ENCODE results near the gene PLA2G6. TPM values are rescaled to one million over a fixed set of nuclear protein-coding genes. Genes with fewer than 3 reads are reported as not detected.

Gene PLA2G6
- total RNA-seq (2014; rRNA removed; shearing (Covaris generic)) (23.3 and 33.9 TPM in 2 replicates), total RNA-seq (2022) (83.9 and 106 TPM in 2 replicates), Bru-seq, nascent RNA (percentile 51 among the genes with signal in this experiment), BruChase-seq, experiment 1, labeled RNA remaining after a 6-hour chase (percentile 48 among the genes with signal in this experiment), BruChase-seq, experiment 2, labeled RNA remaining after a 2-hour chase (percentile 48 among the genes with signal in this experiment)
- long read RNA-seq, partial matches to known transcripts, result 8 of 42 reads
- long read RNA-seq, other reads (novel, unspliced or antisense), result 32 of 42 reads

GRCh38 chr22:38181453-38182200 is at the start of gene PLA2G6:
TSS of gene PLA2G6 (minus strand) at chr22:38181830. CDS start at chr22:38169426, 12,404 bp downstream.
- no peak for TF ChIP-seq CTCF (conservative IDR thresholded peaks at IDR 0.05; ENCODE audit: low read length)
- TF ChIP-seq EZH2phosphoT487 (IDR thresholded peaks at IDR 0.05; ENCODE audit: borderline replicate concordance, low read depth, low read length), result no peak
- Histone ChIP-seq H3K4me3 (ENCODE audit: low read depth, low read length, poor library complexity, severe bottlenecking) (peak within 1 kb of the TSS; percentile 94), H3K4me1 (ENCODE audit: insufficient read depth, low read length, poor library complexity, severe bottlenecking) (peaks cover 26% of the 10 kb centered on the region), H3K27ac (ENCODE audit: low read depth, low read length, poor library complexity, severe bottlenecking) (peak within 1 kb of the TSS; percentile 62), H3K9me3 (ENCODE audit: low read length) (no peaks in the 10 kb centered on the region), H2AFZ (ENCODE audit: low read length) (peak within 1 kb of the TSS; percentile 85), H3K79me2 (ENCODE audit: insufficient read depth, low read depth, low read length) (peaks cover 6% of the 10 kb centered on the region; the same call in 1 of the 2 replicates), H4K20me1 (ENCODE audit: insufficient read depth, low read length) (no peaks in the 10 kb centered on the region), H3K36me3 (ENCODE audit: insufficient read depth, low read length) (no peaks in the 10 kb centered on the region), H3K9me2 (ENCODE audit: insufficient read depth, low read length) (no peaks in the 10 kb centered on the region), H3K4me2 (ENCODE audit: low read length) (peak within 1 kb of the TSS; percentile 99)
- ChIA-PET POLR2A (interaction anchor here (0.6 to 1.7 kb wide), 9 partner anchors 10 to 1919 kb away, joined by 3 to 7 read pairs (median 4); no protein-coding TSS in a partner anchor), CTCF (ENCODE audit: unreplicated experiment) (no interaction called here)
- intact Hi-C loops (cut with micrococcal nuclease; ENCODE audit: unreplicated experiment), result no loop called here
- BruUV-seq (replicated peaks), result no TSS peak
- DNase-seq (ENCODE audit: low spot score), result peak; percentile 99

- intact Hi-C loops (cut with micrococcal nuclease; ENCODE audit: unreplicated experiment), result no loop called here
- no peak for DNase-seq (ENCODE audit: low spot score)
- POLR2A ChIA-PET, result no interaction called here
- Histone ChIP-seq H3K9me3 (ENCODE audit: low read length) (no peaks in the 10 kb centered on the region), H3K9me2 (ENCODE audit: insufficient read depth, low read length) (no peaks in the 10 kb centered on the region), H3K4me1 (ENCODE audit: insufficient read depth, low read length, poor library complexity, severe bottlenecking) (peaks cover 9% of the 10 kb centered on the region), H3K4me2 (ENCODE audit: low read length) (no peak overlapping the region), H4K20me1 (ENCODE audit: insufficient read depth, low read length) (no peaks in the 10 kb centered on the region), H3K79me2 (ENCODE audit: insufficient read depth, low read depth, low read length) (no peaks in the 10 kb centered on the region), H3K4me3 (ENCODE audit: low read depth, low read length, poor library complexity, severe bottlenecking) (no peak overlapping the region), H3K36me3 (ENCODE audit: insufficient read depth, low read length) (peaks cover 37% of the 10 kb centered on the region; the same call in 1 of the 2 replicates), H2AFZ (ENCODE audit: low read length) (no peak overlapping the region), H3K27ac (ENCODE audit: low read depth, low read length, poor library complexity, severe bottlenecking) (no peak overlapping the region)
- CTCF ChIA-PET (ENCODE audit: unreplicated experiment), result no interaction called here
- no peak for TF ChIP-seq CTCF (conservative IDR thresholded peaks at IDR 0.05; ENCODE audit: low read length)
- no peak for TF ChIP-seq EZH2phosphoT487 (IDR thresholded peaks at IDR 0.05; ENCODE audit: borderline replicate concordance, low read depth, low read length)
- no TSS peak for BruUV-seq (replicated peaks)
These were observed 49.3 kb upstream of the PLA2G6 start for GRCh38 chr22:38230916-38231315.

Data from OCI-LY7 (cell line).